ENCODE results near the gene MLIP.
A peak's percentile ranks its signal among the peaks of the same experiment; 100 is the strongest.

MLIP gene

GRCh38 chr6:54236984-54237383 lies 125.7 kb downstream of the MLIP start:
- DNase-seq (ENCODE audit: low read depth): no peak
- H3K4me3 ChIP-seq (ENCODE audit: low read depth, low read length): no peak overlapping the region
- TF ChIP-seq CTCF (IDR thresholded peaks at IDR 0.05; ENCODE audit: low read depth, low read length) (no peak), MAX (IDR thresholded peaks at IDR 0.05; ENCODE audit: low read depth, low read length) (no peak), MYC (IDR thresholded peaks at IDR 0.05; ENCODE audit: low read depth, low read length) (no peak), POLR2A (IDR thresholded peaks at IDR 0.05; ENCODE audit: extremely low read depth, insufficient read length) (no peak)

- TF ChIP-seq MYC (IDR thresholded peaks at IDR 0.05; ENCODE audit: low read depth, low read length) (no peak), POLR2A (IDR thresholded peaks at IDR 0.05; ENCODE audit: extremely low read depth, insufficient read length) (no peak), MAX (IDR thresholded peaks at IDR 0.05; ENCODE audit: low read depth, low read length) (no peak), CTCF (IDR thresholded peaks at IDR 0.05; ENCODE audit: low read depth, low read length) (no peak)
- H3K4me3 ChIP-seq (ENCODE audit: low read depth, low read length): no peak overlapping the region
- DNase-seq (ENCODE audit: low read depth): no peak
Observed at GRCh38 chr6:54238396-54238795, 127.2 kb downstream of the MLIP start.

GRCh38 chr6:54243699-54244098 lies 132.5 kb downstream of the MLIP start:
- H3K4me3 ChIP-seq (ENCODE audit: low read depth, low read length): no peak overlapping the region
- TF ChIP-seq POLR2A (IDR thresholded peaks at IDR 0.05; ENCODE audit: extremely low read depth, insufficient read length): no peak
- no peak for TF ChIP-seq MYC (IDR thresholded peaks at IDR 0.05; ENCODE audit: low read depth, low read length)
- TF ChIP-seq CTCF (IDR thresholded peaks at IDR 0.05; ENCODE audit: low read depth, low read length): no peak
- TF ChIP-seq MAX (IDR thresholded peaks at IDR 0.05; ENCODE audit: low read depth, low read length): no peak
- DNase-seq (ENCODE audit: low read depth): no peak

GRCh38 chr6:54244430-54244829 lies 133.2 kb downstream of the MLIP start:
- DNase-seq (ENCODE audit: low read depth): peak; percentile 22
- no peak overlapping the region for H3K4me3 ChIP-seq (ENCODE audit: low read depth, low read length)
- TF ChIP-seq CTCF (IDR thresholded peaks at IDR 0.05; ENCODE audit: low read depth, low read length) (peak; percentile 28), MYC (IDR thresholded peaks at IDR 0.05; ENCODE audit: low read depth, low read length) (no peak)

- TF ChIP-seq POLR2A (IDR thresholded peaks at IDR 0.05; ENCODE audit: extremely low read depth, insufficient read length): no peak
- TF ChIP-seq MYC (IDR thresholded peaks at IDR 0.05; ENCODE audit: low read depth, low read length): no peak
- no peak for TF ChIP-seq CTCF (IDR thresholded peaks at IDR 0.05; ENCODE audit: low read depth, low read length)
- TF ChIP-seq MAX (IDR thresholded peaks at IDR 0.05; ENCODE audit: low read depth, low read length): no peak
- no peak for DNase-seq (ENCODE audit: low read depth)
- no peak overlapping the region for H3K4me3 ChIP-seq (ENCODE audit: low read depth, low read length)
Observed at GRCh38 chr6:54245265-54245664, 134.0 kb downstream of the MLIP start.

- no peak overlapping the region for H3K4me3 ChIP-seq (ENCODE audit: low read depth, low read length)
- no peak for TF ChIP-seq MYC (IDR thresholded peaks at IDR 0.05; ENCODE audit: low read depth, low read length)
- TF ChIP-seq POLR2A (IDR thresholded peaks at IDR 0.05; ENCODE audit: extremely low read depth, insufficient read length): no peak
- TF ChIP-seq CTCF (IDR thresholded peaks at IDR 0.05; ENCODE audit: low read depth, low read length): no peak
- no peak for TF ChIP-seq MAX (IDR thresholded peaks at IDR 0.05; ENCODE audit: low read depth, low read length)
- no peak for DNase-seq (ENCODE audit: low read depth)
Observed at GRCh38 chr6:54248319-54248718, 137.1 kb downstream of the MLIP start.
